ENCODE measurements around the gene MMUT. TPM values are rescaled to one million over a fixed set of nuclear protein-coding genes. Genes with fewer than 3 reads are reported as not detected.

The MMUT gene
- total and polyA plus RNA-seq, 4 donors = 42.3 to 54.2 (median 45.3) TPM

DNA sequence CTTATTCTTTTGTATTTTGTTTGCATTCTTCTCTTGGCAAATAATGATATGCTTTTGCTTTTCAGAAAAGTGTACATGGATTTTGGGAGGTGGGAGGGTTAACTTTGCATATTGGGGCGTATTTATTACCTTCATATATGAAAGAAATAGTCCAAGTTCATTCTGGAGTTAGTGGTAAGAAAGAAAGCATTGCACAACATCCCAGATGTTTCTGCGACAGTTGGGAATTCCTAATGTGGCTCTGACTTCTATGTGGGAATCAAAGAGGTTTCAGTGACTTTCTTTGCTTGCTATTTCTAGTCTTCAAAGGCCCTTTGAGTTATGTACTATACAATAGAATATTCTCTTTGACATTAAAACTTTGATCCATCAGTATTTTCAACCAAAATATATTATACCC, 78.1 kb downstream of the MMUT start:
- Histone ChIP-seq H3K27ac (ENCODE audit: low read depth in 1 of 2, low read length in 2 of 2) (no peak overlapping the region), H3K4me1 (ENCODE audit: control insufficient read depth in 4 of 4, insufficient read depth in 4 of 4, low read length in 3 of 4) (no peaks in the 10 kb centered on the region), H3K27me3 (ENCODE audit: control insufficient read depth in 4 of 4, insufficient read depth in 4 of 4, low read length in 3 of 4) (peaks cover 0 to 2% (median 0%) of the 10 kb centered on the region in 4 donors), H3K36me3 (ENCODE audit: control insufficient read depth in 4 of 4, insufficient read depth in 3 of 4, low read depth in 1 of 4, low read length in 3 of 4) (no peaks in the 10 kb centered on the region), H3K9me3 (ENCODE audit: control insufficient read depth in 4 of 4, low read length in 3 of 4) (no peaks in the 10 kb centered on the region), H3K4me3 (ENCODE audit: low read depth in 1 of 3, low read length in 3 of 3) (no peak overlapping the region), H3K9ac (ENCODE audit: low read depth in 1 of 2, low read length in 2 of 2) (no peak overlapping the region)
- WGBS = 62% methylated on average over 2 of the region's 2 CpGs
- TF ChIP-seq HNF4G (IDR thresholded peaks at IDR 0.05) (no peak), TAF1 (conservative IDR thresholded peaks at IDR 0.05) (no peak), FOXA2 (IDR thresholded peaks at IDR 0.05) (no peak), HNF4A (conservative IDR thresholded peaks at IDR 0.05) (no peak), NR2F2 (IDR thresholded peaks at IDR 0.05) (no peak), EGR1 (IDR thresholded peaks at IDR 0.05; ENCODE audit: low read depth in 2 of 2) (no peak), GABPA (IDR thresholded peaks at IDR 0.05 in 1 of 2, conservative IDR thresholded peaks at IDR 0.05 in 1 of 2) (no peak), FOXA1 (IDR thresholded peaks at IDR 0.05) (no peak), SP1 (IDR thresholded peaks at IDR 0.05) (no peak), RAD21 (IDR thresholded peaks at IDR 0.05) (no peak), RXRA (IDR thresholded peaks at IDR 0.05) (no peak), JUND (IDR thresholded peaks at IDR 0.05) (no peak), YY1 (IDR thresholded peaks at IDR 0.05) (no peak)
- TF ChIP-seq, protein P1, sequence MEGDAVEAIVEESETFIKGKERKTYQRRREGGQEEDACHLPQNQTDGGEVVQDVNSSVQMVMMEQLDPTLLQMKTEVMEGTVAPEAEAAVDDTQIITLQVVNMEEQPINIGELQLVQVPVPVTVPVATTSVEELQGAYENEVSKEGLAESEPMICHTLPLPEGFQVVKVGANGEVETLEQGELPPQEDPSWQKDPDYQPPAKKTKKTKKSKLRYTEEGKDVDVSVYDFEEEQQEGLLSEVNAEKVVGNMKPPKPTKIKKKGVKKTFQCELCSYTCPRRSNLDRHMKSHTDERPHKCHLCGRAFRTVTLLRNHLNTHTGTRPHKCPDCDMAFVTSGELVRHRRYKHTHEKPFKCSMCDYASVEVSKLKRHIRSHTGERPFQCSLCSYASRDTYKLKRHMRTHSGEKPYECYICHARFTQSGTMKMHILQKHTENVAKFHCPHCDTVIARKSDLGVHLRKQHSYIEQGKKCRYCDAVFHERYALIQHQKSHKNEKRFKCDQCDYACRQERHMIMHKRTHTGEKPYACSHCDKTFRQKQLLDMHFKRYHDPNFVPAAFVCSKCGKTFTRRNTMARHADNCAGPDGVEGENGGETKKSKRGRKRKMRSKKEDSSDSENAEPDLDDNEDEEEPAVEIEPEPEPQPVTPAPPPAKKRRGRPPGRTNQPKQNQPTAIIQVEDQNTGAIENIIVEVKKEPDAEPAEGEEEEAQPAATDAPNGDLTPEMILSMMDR (IDR thresholded peaks at IDR 0.05; ENCODE audit: low read depth, low read length, missing input control) = no peak
- TF ChIP-seq, protein P2, sequence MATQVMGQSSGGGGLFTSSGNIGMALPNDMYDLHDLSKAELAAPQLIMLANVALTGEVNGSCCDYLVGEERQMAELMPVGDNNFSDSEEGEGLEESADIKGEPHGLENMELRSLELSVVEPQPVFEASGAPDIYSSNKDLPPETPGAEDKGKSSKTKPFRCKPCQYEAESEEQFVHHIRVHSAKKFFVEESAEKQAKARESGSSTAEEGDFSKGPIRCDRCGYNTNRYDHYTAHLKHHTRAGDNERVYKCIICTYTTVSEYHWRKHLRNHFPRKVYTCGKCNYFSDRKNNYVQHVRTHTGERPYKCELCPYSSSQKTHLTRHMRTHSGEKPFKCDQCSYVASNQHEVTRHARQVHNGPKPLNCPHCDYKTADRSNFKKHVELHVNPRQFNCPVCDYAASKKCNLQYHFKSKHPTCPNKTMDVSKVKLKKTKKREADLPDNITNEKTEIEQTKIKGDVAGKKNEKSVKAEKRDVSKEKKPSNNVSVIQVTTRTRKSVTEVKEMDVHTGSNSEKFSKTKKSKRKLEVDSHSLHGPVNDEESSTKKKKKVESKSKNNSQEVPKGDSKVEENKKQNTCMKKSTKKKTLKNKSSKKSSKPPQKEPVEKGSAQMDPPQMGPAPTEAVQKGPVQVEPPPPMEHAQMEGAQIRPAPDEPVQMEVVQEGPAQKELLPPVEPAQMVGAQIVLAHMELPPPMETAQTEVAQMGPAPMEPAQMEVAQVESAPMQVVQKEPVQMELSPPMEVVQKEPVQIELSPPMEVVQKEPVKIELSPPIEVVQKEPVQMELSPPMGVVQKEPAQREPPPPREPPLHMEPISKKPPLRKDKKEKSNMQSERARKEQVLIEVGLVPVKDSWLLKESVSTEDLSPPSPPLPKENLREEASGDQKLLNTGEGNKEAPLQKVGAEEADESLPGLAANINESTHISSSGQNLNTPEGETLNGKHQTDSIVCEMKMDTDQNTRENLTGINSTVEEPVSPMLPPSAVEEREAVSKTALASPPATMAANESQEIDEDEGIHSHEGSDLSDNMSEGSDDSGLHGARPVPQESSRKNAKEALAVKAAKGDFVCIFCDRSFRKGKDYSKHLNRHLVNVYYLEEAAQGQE (IDR thresholded peaks at IDR 0.05) = no peak
- TF ChIP-seq, protein P3, sequence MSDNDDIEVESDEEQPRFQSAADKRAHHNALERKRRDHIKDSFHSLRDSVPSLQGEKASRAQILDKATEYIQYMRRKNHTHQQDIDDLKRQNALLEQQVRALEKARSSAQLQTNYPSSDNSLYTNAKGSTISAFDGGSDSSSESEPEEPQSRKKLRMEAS (IDR thresholded peaks at IDR 0.05) = no peak
- TF ChIP-seq, protein P4, sequence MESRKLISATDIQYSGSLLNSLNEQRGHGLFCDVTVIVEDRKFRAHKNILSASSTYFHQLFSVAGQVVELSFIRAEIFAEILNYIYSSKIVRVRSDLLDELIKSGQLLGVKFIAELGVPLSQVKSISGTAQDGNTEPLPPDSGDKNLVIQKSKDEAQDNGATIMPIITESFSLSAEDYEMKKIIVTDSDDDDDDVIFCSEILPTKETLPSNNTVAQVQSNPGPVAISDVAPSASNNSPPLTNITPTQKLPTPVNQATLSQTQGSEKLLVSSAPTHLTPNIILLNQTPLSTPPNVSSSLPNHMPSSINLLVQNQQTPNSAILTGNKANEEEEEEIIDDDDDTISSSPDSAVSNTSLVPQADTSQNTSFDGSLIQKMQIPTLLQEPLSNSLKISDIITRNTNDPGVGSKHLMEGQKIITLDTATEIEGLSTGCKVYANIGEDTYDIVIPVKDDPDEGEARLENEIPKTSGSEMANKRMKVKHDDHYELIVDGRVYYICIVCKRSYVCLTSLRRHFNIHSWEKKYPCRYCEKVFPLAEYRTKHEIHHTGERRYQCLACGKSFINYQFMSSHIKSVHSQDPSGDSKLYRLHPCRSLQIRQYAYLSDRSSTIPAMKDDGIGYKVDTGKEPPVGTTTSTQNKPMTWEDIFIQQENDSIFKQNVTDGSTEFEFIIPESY (IDR thresholded peaks at IDR 0.05) = no peak
- TF ChIP-seq, protein P5, sequence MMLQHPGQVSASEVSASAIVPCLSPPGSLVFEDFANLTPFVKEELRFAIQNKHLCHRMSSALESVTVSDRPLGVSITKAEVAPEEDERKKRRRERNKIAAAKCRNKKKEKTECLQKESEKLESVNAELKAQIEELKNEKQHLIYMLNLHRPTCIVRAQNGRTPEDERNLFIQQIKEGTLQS (IDR thresholded peaks at IDR 0.05) = no peak
- no peak for DNase-seq (ENCODE audit: low spot score)

Other genes starting within 250 kb of the MMUT start
- gene CENPQ, start 117 bp upstream of the MMUT start, total RNA-seq = 1 to 10 TPM in 1 of 2 donors, under 1 TPM in 1; 0.92 to 3.5 TPM
- 1 to 10 TPM in 1 of 2 donors, under 1 TPM in 1; 0.70 to 1.8 TPM for gene CENPQ, start 117 bp upstream of the MMUT start, polyA plus RNA-seq
- gene GLYATL3, start 36.7 kb upstream of the MMUT start, total RNA-seq = not detected
- under 1 TPM in 1 of 2 donors, not detected in 1; 0.09 TPM for gene GLYATL3, start 36.7 kb upstream of the MMUT start, polyA plus RNA-seq
- gene C6orf141, start 87.4 kb upstream of the MMUT start, total RNA-seq = under 1 TPM; 0.14 to 0.84 TPM
- under 1 TPM; 0.33 to 0.43 TPM for gene C6orf141, start 87.4 kb upstream of the MMUT start, polyA plus RNA-seq
- gene RHAG, start 173.6 kb upstream of the MMUT start, total RNA-seq = 100 to 1,000 TPM in 1 of 2 donors, not detected in 1; 345 TPM
- under 1 TPM in 1 of 2 donors, not detected in 1; 0.07 TPM for gene RHAG, start 173.6 kb upstream of the MMUT start, polyA plus RNA-seq

All from liver (tissue), 9 donors.